Measurements from ENCODE around the gene TMEM59. TPM values are rescaled to one million over a fixed set of nuclear protein-coding genes. Genes with fewer than 3 reads are reported as not detected.
"Not testable (repeated sequence)": the region's sequence is repeated elsewhere in the genome, so short reads cannot be mapped to it uniquely, and the experiment has no call there.

TMEM59 gene
- total RNA-seq, 1 donor from 2014 or later: 366 TPM

- no peak for DNase-seq (ENCODE audit: low spot score)
Observed at GRCh38 chr1:54013393-54014008, 39.5 kb downstream of the TMEM59 start.

GRCh38 chr1:54012863-54013262 is 40.1 kb downstream of the TMEM59 start:
- DNase-seq (ENCODE audit: low spot score): no peak

DNA sequence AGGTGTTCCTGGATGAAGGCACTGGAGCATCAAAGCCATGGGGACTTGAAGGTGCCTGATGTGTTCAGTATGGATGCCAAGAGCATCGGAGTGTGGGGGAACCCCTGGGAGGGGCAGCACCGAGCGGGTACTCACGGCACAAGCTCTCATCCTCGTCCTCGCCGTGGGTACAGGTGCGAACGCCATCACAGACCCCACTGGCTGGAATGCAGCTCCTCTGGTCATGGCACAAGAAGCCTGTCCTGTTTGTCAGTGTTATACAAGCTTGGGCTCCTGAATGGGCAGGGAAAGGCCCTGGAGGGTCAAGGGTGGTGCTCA is 41.0 kb downstream of the TMEM59 start:
- no peak for DNase-seq (ENCODE audit: low spot score)

DNA sequence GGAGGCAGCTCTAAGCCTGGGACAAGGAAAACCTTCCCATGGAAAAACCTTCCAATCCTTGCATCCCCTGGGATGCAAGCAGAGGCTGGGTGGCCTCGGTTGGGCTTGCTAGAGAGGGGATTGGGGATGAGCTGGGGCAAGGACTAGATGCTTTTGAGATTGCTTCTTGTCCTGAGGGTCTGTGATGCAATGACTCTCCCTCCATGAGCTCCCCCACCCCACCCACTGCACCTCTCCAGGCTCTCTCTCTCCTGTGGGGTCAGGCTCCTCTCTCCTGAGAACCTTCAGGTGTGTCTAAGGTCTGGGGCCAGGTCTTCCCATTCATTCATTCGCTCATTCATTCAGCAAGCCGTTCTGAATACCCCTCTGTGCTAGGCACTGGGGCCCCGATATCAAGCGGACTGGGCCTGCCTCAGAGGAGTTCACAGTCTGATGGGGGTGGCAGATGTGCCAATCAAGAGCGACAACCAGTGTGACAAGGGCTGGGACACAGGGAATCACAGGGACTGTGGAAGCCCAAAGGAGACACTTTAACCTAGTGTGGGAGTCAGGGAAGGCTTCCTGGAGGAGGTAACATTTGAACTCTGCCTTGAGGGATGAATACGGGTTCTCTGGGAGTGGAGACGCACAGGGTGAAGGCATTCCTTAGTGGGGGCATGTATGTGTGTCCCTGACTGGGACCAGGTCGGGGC is 41.5 kb downstream of the TMEM59 start:
- DNase-seq (ENCODE audit: low spot score): no peak

DNA sequence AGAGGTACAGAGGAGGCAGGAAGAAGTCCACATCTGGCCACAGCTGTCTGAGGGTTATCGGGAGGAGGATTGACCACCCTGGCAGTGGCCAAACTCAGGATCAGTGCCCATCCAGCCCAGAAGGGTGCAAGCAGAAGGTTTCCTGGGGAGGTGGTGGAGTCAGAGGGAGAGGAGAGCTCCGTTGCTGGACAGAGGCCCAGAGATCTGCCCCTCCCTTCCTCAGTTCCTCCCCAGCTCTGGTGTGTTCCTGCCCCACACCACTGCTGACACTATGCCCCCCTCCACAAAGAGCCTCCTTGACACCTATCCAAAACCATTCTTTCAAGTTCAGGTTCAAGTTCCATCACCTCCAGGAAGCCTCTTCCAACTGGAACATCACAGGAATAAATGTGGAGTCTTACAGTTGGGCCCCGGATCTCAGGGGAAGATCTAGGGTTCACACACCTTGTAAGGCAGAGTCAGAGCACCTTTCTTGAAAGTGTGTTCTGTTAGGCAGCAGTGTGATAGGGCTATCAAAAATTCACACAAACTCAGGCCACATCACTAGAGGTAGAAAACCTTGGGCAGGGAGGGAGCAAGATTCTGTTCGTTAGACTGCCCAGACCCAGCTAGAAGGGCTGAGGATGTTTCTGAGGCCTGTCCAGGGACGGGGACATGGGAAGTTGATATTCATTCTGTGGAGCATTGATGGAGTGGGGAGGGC is 42.4 kb downstream of the TMEM59 start:
- no peak for DNase-seq (ENCODE audit: low spot score)

GRCh38 chr1:54009406-54009805 is 43.6 kb downstream of the TMEM59 start:
- no peak for DNase-seq (ENCODE audit: low spot score)

DNA sequence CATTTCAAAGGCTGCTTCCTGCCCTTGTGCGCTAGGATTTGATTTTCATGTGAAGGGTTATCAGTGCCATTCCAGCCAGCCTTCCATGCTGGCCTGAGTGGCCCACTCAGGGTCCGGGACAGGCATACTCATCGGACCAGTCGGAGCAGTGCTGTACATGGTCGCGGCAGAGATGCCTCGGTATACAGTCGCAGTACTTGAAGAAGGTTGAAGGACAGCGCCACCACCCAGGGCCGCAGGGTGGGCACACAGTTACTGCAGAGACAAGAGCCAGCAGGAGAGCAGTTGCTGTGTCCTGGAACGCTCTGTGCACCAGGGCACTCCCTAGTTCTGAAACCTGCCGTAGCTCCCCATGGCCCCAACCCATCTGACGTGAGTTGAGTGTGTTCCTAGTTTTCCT is 44.1 kb downstream of the TMEM59 start:
- DNase-seq (ENCODE audit: low spot score): no peak

GRCh38 chr1:54007613-54008012 is 45.4 kb downstream of the TMEM59 start:
- DNase-seq (ENCODE audit: low spot score): no peak

GRCh38 chr1:54006508-54006907 is 46.5 kb downstream of the TMEM59 start:
- DNase-seq (ENCODE audit: low spot score): no peak

DNA sequence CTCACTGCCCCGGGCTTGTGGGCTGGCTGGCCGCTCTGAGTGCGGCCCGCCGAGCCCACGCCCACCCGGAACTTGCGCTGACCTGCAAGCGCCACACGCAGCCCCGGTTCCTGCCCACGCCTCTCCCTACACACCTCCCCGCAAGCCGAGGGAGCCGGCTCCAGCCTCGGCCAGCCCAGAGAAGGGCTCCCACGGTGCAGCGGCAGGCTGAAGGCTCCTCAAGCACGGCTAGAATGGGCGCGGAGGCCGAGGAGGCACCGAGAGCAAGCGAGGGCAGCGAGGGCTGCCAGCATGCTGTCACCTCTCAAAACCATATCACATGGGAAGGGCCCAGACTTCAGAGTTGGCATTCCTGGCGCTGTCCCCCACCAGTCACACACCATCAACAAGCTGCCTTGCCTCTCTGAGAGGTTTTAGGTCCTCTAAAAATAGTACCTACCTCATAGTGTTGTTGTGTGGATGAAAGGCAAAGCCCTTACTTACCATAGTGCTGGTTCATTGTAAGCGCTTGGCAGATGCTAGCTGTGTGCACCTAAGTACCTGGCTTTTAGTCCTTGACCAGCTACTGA is 48.4 kb downstream of the TMEM59 start:
- no peak for DNase-seq (ENCODE audit: low spot score)

DNA sequence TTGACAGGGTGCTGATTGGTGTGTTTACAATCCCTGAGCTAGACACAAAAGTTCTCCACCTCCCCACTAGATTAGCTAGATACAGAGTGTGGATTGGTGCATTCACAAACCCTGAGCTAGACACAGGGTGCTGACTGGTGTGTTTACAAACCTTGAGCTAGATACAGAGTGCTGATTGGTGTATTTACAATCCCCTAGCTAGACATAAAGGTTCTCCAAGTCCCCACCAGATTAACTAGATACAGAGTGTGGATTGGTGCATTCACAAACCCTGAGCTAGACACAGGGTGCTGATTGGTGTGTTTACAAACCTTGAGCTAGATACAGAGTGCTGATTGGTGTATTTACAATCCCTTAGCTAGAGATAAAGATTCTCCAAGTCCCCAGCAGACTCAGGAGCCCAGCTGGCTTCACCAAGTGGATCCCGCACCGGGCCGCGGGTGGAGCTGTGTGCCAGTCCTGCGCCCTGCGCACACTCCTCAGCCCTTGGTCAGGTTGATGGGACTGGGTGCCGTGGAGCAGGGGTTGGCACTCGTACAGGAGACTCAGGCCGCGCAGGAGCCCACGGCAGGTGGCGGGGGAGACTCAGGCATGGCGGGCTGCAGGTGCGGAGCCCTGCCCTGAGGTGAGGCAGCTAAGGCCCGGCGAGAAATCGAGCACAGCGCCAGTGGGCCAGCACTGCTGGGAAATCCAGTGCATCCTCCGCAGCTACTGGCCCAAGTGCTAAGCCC is 49.1 kb downstream of the TMEM59 start:
- DNase-seq (ENCODE audit: low spot score): not testable (repeated sequence)

DNA sequence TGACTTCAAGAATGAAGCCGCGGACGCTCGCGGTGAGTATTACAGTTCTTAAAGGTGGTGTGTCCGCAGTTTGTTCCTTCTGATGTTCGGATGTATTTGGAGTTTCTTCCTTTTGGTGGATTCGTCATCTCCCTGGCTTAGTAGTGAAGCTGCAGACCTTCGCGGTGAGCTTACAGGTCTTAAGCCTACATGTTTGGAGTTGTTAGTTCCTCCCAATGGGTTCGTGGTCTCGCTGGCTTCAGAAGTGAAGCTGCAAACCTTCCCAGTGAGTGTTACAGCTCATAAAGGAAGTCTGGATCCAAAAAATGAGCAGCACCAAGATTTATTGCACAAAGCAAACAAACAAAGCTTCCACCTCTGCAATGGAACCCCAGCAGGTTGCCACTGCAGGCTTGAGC is 49.8 kb downstream of the TMEM59 start:
- DNase-seq (ENCODE audit: low spot score): no peak

DNA sequence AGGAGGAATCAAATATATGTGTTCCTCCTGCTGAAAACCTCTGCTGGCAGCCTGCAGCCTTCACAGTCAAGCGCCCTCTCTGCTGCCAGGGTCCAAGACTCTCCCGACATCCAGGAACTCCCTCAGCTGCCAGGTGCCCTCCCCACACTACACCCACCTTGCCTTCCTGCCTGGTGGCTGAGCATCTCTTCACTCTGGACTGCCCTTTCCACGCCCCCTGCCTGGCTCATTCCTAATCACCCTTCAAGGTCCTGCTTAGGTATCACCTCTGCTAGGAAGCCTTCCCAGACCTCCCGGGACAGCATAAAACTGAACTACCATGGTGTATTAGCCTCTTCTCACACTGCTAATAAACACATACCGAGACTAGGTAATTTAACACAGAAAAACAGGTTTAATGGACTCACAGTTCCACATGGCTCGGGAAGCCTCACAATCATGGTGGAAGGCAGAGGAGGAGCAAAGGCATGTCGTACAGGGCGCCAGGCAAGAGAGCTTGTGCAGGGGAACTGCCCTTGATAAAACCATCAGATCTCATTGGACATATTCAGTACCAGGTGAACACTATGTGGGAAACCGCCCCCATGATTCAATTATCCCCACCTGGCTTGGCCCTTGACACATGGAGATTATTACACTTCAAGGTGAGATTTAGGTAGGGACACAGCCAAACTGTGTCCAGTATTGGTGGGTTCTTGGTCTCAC is 50.3 kb downstream of the TMEM59 start:
- DNase-seq (ENCODE audit: low spot score): no peak

- DNase-seq (ENCODE audit: low spot score): no peak
Observed at GRCh38 chr1:54001591-54001990, 51.4 kb downstream of the TMEM59 start.

DNA sequence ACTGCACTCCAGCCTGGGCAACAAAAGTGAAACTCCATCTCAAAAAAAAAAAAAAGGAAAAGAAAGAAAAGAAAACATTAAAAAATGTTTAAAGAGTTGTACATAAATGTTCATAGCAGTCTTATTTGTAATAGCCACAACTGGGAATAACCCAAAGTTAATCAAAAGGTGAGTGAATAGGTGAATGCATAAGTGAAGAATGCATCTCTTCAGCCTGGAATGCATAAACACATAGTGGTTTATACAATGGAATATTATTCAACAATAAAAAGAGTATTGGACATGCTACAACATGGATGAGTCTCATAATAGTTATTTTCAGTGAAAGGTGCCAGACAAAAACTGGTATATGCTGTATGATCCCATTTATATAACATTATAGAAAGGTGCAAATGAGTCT is 53.1 kb downstream of the TMEM59 start:
- DNase-seq (ENCODE audit: low spot score): no peak

DNA sequence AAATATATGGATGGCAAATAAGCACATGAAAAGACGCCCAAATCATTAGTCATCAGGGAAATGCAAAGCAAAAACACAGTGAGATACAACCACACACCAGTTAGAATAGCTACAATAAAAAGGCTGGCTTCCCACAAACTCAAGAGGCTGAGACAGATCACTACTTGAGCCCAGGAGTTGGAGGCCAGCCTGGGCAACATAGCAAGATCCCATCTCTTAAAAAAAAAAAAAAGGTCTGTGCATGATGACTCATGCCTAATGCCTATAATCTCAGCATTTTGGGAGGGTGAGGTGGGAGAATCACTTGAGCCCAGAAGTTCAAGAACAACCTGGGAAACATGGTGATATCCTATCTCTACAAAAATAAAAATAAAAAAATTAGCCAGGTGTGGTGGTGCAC is 54.8 kb downstream of the TMEM59 start:
- no peak for DNase-seq (ENCODE audit: low spot score)

DNA sequence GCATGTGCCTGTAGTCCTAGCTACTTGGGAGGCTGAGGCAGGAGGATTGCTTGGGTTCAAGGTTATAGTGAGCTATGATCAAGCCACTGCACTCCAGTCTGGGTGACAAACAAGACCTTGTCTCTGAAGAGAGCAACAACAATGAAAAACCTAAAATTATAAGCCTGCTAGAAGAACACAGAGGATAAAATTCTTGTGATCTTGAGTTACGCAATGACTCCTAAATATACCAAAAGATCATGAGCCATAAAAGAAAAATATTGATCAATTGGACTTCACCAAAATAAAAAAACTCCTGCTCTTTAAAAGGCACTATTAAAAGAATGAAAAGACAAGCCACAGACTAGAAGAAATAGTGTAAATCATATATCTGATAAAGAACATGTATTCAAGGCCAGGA is 57.3 kb downstream of the TMEM59 start:
- DNase-seq (ENCODE audit: low spot score): no peak

DNA sequence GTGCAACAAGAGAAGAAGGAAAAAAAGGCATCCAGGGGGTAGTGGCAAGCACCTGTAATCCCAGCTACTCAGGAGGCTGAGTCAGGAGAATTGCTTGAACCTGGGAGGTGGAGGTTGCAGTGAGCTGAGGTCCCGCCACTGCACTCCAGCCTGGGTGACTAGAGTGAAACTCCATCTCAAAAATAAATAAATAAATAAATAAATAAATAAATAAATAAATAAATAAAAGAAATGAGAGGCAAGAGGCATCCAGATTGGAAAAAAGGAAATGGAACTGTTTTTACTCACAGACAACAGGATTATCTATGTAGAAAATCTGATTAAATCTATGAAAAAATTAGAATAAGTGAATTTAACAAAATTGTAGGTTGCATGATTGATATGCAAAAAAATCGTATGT is 58.5 kb downstream of the TMEM59 start:
- not testable (repeated sequence) for DNase-seq (ENCODE audit: low spot score)

- no peak for DNase-seq (ENCODE audit: low spot score)
Observed at GRCh38 chr1:53992085-53992874, 60.7 kb downstream of the TMEM59 start.

DNA sequence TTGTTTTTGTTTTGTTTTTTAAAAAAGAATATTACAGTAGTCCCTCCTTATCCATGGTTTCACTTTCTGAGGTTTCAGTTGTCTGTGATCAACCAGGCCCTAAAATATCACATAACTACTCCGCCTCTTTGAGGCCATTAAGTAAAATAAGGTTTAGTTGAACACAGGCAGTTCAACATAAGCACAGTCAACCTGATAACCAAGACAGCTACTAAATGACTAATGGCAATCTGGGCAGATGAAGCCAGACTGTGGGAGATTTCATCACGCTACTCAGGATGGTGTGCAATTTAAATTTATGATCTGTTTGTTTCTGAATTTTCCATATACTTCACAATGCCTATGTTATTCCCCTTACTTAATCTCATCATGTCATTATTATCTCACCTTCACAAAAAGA is 65.1 kb downstream of the TMEM59 start:
- DNase-seq (ENCODE audit: low spot score): no peak

- no peak for DNase-seq (ENCODE audit: low spot score)
Observed at GRCh38 chr1:53986458-53986857, 66.5 kb downstream of the TMEM59 start.

All from ureter (tissue), 1 donor.